GM12801 (cell line): ENCODE results near the gene OTX2.

ENCODE experiments used
- TF ChIP-seq, protein P1 (sequence below): IDR thresholded peaks from one replicate; pipeline ENCODE4 v1.5.1; 2011; ENCODE audit warnings: control low read depth; ENCODE audit not compliant: insufficient read length; ENCODE audit errors: extremely low read depth

The OTX2 gene

GRCh38 chr14:56810147-56810719 is at the start of gene OTX2:
OTX2 (minus strand) TSS chr14:56810479; CDS start chr14:56805456, 5,023 bp downstream.
- TF ChIP-seq, protein P1, sequence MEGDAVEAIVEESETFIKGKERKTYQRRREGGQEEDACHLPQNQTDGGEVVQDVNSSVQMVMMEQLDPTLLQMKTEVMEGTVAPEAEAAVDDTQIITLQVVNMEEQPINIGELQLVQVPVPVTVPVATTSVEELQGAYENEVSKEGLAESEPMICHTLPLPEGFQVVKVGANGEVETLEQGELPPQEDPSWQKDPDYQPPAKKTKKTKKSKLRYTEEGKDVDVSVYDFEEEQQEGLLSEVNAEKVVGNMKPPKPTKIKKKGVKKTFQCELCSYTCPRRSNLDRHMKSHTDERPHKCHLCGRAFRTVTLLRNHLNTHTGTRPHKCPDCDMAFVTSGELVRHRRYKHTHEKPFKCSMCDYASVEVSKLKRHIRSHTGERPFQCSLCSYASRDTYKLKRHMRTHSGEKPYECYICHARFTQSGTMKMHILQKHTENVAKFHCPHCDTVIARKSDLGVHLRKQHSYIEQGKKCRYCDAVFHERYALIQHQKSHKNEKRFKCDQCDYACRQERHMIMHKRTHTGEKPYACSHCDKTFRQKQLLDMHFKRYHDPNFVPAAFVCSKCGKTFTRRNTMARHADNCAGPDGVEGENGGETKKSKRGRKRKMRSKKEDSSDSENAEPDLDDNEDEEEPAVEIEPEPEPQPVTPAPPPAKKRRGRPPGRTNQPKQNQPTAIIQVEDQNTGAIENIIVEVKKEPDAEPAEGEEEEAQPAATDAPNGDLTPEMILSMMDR = no peak

DNA sequence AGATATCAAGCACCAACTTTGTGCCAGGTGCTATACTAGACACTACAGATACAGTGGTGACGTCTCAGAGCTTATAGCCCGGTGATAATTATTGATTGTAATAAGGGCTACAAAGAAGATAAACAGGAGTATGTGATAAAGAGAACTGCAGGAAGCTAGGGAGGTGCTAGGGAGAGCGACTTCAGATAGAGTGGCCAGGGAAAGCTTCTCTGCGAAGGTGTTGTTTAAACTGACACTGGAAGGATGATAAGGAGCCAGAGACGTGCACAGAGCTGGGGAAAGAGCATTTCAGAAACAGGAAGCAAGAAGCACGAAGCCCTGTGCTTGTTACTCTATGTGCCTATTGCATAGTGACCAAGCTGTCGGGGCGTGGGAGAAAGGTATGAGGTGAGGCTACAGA is 48.1 kb upstream of the OTX2 start:
- TF ChIP-seq, protein P1 = no peak

DNA sequence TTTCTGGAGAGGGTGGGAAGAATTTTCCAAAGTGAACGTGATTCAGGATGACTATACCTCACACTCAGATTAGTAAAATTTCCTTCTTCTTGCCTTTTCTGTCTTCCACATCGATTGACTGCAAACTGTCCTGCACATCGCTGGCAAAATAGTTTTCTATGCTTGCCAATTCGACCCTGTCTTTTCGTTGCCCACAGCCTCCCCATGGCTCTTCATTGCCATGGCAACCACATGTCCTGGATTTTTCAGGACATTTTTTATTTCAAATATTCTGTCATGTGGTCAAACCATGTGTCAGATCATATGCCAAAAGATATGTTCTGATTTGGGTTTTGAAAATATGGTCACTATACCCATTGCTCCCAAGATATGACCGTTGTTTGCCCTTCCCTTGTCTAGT is 46.9 kb upstream of the OTX2 start:
- TF ChIP-seq, protein P1 = no peak

DNA sequence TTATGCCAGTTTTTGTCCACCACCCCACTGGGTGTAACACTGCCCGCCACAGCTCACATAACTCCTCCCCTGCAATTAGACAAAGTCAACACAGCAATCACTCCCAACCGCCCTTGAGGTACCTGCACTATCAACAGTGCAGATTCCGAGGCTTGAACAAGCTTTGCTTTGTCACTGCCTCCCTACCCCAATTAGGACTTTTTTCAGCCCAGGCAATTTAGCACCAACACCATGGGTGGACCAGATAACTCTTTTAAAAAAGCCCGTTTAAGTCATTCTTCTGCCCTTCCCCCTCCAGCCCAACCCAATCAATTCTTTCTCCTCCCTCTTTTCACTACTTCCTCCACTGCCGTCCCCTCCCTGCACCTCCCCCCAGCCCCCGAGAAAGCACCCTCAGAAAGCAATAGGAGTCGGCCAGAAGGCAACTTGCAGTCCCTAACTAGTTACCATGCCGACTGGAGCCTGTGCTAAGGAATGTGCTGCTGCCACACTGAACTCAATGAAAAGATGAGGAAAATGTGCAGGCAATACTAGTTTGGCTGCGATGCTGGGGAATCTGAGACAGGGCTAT is 45.7 kb upstream of the OTX2 start:
- TF ChIP-seq, protein P1 = no peak

GRCh38 chr14:56854325-56854724 is 44.0 kb upstream of the OTX2 start:
- TF ChIP-seq, protein P1 = no peak

- TF ChIP-seq, protein P1 = no peak
Observed at GRCh38 chr14:56846970-56847930, 37.0 kb upstream of the OTX2 start.

GRCh38 chr14:56844406-56845002 is 34.2 kb upstream of the OTX2 start:
- TF ChIP-seq, protein P1 = no peak
